WTC11 (cell line): ENCODE data around the gene ILKAP. TPM values are rescaled to one million over a fixed set of nuclear protein-coding genes. Genes with fewer than 3 reads are reported as not detected.

Source experiments
- ATAC-seq: fragments of 200-7000 bp; cut with Tn5 transposase; 2 replicates; pipeline ENCODE4 v1.10.0; 2021; ENCODE audit warnings: mild to moderate bottlenecking, moderate library complexity
- CTCF ChIA-PET: fragments of 300-600 bp; sonication (Branson Sonifier 250); formaldehyde crosslinking; loops from one replicate; lab custom pipeline; 2021; ENCODE audit warnings: antibody characterized with exemption; lab: Charles Lee
- POLR2A ChIA-PET: fragments of 350-600 bp; sonication (Branson Sonifier 250); formaldehyde crosslinking; loops from one replicate; lab custom pipeline; 2021; ENCODE audit warnings: antibody characterized with exemption; lab: Charles Lee
- DNase-seq: peaks from one replicate; pipeline ENCODE4 v3.0.0; 2021; ENCODE audit warnings: low spot score
- H3K27ac Mint-ChIP-seq: 2 replicates; pipeline ENCODE4 v1.8.0; 2021; ENCODE audit warnings: mixed read lengths
- H3K27me3 Mint-ChIP-seq: 2 replicates; pipeline ENCODE4 v1.8.0; 2021; ENCODE audit warnings: low read depth, mild to moderate bottlenecking, moderate library complexity, mixed read lengths
- H3K36me3 Mint-ChIP-seq: 2 replicates; pipeline ENCODE4 v1.8.0; 2021; ENCODE audit warnings: mixed read lengths
- H3K4me1 Mint-ChIP-seq: 2 replicates; pipeline ENCODE4 v1.8.0; 2022; ENCODE audit warnings: mixed read lengths
- H3K4me3 Mint-ChIP-seq: 2 replicates; pipeline ENCODE4 v1.8.0; 2021; ENCODE audit warnings: mild to moderate bottlenecking, moderate library complexity, mixed read lengths
- H3K9me3 Mint-ChIP-seq: 2 replicates; pipeline ENCODE4 v1.8.0; 2021; ENCODE audit warnings: mixed read lengths
- MLX ChIP-seq: sonication (generic); formaldehyde crosslinking; IDR thresholded peaks from 2 replicates; pipeline ENCODE4 v1.8.1; 2023; ENCODE audit warnings: mild to moderate bottlenecking, missing genetic modification reagents, moderate library complexity
- MYBL2 ChIP-seq: sonication (generic); formaldehyde crosslinking; IDR thresholded peaks from 2 replicates; pipeline ENCODE4 v1.8.1; 2023; ENCODE audit warnings: mild to moderate bottlenecking, moderate library complexity, missing genetic modification reagents
- NFYB ChIP-seq: sonication (generic); formaldehyde crosslinking; conservative IDR thresholded peaks from 2 replicates; pipeline ENCODE4 v1.8.0; 2022; ENCODE audit warnings: low read depth, missing genetic modification reagents
- NR3C1 ChIP-seq: sonication (generic); formaldehyde crosslinking; conservative IDR thresholded peaks from 2 replicates; pipeline ENCODE4 v1.8.1; 2023; ENCODE audit warnings: low read depth, mild to moderate bottlenecking, missing genetic modification reagents
- PRDM15 ChIP-seq: sonication (generic); formaldehyde crosslinking; IDR thresholded peaks from 2 replicates; pipeline ENCODE4 v1.8.0; 2022; ENCODE audit warnings: missing genetic modification reagents
- RELA ChIP-seq: sonication (generic); formaldehyde crosslinking; IDR thresholded peaks from 2 replicates; pipeline ENCODE4 v1.8.1; 2022; ENCODE audit warnings: missing genetic modification reagents, mild to moderate bottlenecking, borderline replicate concordance
- SMAD4 ChIP-seq: sonication (generic); formaldehyde crosslinking; IDR thresholded peaks from 2 replicates; pipeline ENCODE4 v1.8.0; 2022; ENCODE audit warnings: mild to moderate bottlenecking, missing genetic modification reagents
- TCF7 ChIP-seq: sonication (generic); formaldehyde crosslinking; IDR thresholded peaks from 2 replicates; pipeline ENCODE4 v1.8.0; 2022; ENCODE audit warnings: mild to moderate bottlenecking, low read depth, missing genetic modification reagents, moderate library complexity
- TEAD1 ChIP-seq: sonication (generic); formaldehyde crosslinking; IDR thresholded peaks from 2 replicates; pipeline ENCODE4 v1.8.0; 2022; ENCODE audit warnings: mild to moderate bottlenecking, missing genetic modification reagents
- ZNF138 ChIP-seq: sonication (generic); formaldehyde crosslinking; conservative IDR thresholded peaks from 2 replicates; pipeline ENCODE4 v1.8.1; 2022; ENCODE audit warnings: mild to moderate bottlenecking, moderate library complexity, missing genetic modification reagents
- ZNF281 ChIP-seq: sonication (generic); formaldehyde crosslinking; IDR thresholded peaks from 2 replicates; pipeline ENCODE4 v1.8.0; 2023; ENCODE audit warnings: mild to moderate bottlenecking, missing genetic modification reagents
- total RNA-seq: library from RNA; stranded (reverse); gene quantifications from 3 replicates; pipeline ENCODE4 v1.2.3, GENCODE V29; 2021
- TF ChIP-seq, protein P1 (sequence below): sonication (generic); formaldehyde crosslinking; IDR thresholded peaks from 2 replicates; pipeline ENCODE4 v1.8.0; 2023; ENCODE audit warnings: missing genetic modification reagents, mild to moderate bottlenecking, borderline replicate concordance
- TF ChIP-seq, protein P2 (sequence below): fragments of 250-450 bp; sonication (Bioruptor Pico); IDR thresholded peaks from 2 replicates; pipeline ENCODE4 v1.8.0; 2021; ENCODE audit warnings: mild to moderate bottlenecking
- TF ChIP-seq, protein P3 (sequence below): sonication (generic); formaldehyde crosslinking; conservative IDR thresholded peaks from 2 replicates; pipeline ENCODE4 v1.8.1; 2023; ENCODE audit warnings: mild to moderate bottlenecking, low read depth, missing genetic modification reagents, moderate library complexity

Gene ILKAP
- total RNA-seq, 1 experiment from 2014 or later: 32.7 TPM

DNA sequence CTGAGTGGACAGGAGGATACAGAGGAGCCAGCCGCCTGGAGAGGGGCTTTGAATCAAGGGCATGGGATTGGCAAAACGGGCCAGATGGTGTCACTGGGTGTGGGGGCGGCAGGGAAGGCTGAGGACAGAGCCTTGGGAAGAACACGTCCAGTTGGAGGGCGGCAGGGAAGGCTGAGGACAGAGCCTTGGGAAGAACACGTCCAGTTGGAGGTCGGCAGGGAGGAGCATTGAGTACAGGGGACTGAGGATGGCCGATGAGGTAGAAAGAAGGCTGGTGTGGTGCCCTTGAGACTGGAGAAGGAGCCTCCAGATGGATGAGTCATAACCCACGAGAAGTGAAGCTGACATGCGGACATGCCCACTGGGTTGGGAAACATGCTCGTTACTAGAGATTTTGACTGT lies 31.8 kb upstream of the ILKAP start:
- peaks cover 9% of the 10 kb centered on the region for H3K9me3 Mint-ChIP-seq
- no peak for ATAC-seq
- TF ChIP-seq TCF7 (CRISPR knock-in tag) (no peak), RELA (CRISPR knock-in tag) (no peak), MYBL2 (CRISPR knock-in tag) (no peak), ZNF281 (CRISPR knock-in tag) (no peak)
- DNase-seq: no peak
- peaks cover 81% of the 10 kb centered on the region for H3K27me3 Mint-ChIP-seq
- peaks cover 4% of the 10 kb centered on the region for H3K4me1 Mint-ChIP-seq
- 0 out of 2 replicates have a peak overlapping the region, but pooled peaks have one; percentile 44 for H3K4me3 Mint-ChIP-seq
- peaks cover 5% of the 10 kb centered on the region for H3K36me3 Mint-ChIP-seq
- CTCF ChIA-PET: no interaction called here
- POLR2A ChIA-PET: no interaction called here
- H3K27ac Mint-ChIP-seq: no peak overlapping the region

GRCh38 chr2:238233625-238234024 lies 30.1 kb upstream of the ILKAP start:
- ATAC-seq (no peak), DNase-seq (no peak)
- H3K36me3 Mint-ChIP-seq: peaks cover 5% of the 10 kb centered on the region
- H3K4me1 Mint-ChIP-seq: peaks cover 5% of the 10 kb centered on the region
- peaks cover 97% of the 10 kb centered on the region for H3K27me3 Mint-ChIP-seq
- H3K27ac Mint-ChIP-seq: no peak overlapping the region
- ChIA-PET CTCF (interaction anchor here (0.5 to 1.3 kb wide), 3 partner anchors 23 to 107 kb away, joined by 3 to 6 read pairs (median 4); no protein-coding TSS in a partner anchor), POLR2A (no interaction called here)
- H3K4me3 Mint-ChIP-seq: no peak overlapping the region
- H3K9me3 Mint-ChIP-seq: peaks cover 9% of the 10 kb centered on the region
- TF ChIP-seq MLX (CRISPR knock-in tag): no peak
- TF ChIP-seq, protein P1, sequence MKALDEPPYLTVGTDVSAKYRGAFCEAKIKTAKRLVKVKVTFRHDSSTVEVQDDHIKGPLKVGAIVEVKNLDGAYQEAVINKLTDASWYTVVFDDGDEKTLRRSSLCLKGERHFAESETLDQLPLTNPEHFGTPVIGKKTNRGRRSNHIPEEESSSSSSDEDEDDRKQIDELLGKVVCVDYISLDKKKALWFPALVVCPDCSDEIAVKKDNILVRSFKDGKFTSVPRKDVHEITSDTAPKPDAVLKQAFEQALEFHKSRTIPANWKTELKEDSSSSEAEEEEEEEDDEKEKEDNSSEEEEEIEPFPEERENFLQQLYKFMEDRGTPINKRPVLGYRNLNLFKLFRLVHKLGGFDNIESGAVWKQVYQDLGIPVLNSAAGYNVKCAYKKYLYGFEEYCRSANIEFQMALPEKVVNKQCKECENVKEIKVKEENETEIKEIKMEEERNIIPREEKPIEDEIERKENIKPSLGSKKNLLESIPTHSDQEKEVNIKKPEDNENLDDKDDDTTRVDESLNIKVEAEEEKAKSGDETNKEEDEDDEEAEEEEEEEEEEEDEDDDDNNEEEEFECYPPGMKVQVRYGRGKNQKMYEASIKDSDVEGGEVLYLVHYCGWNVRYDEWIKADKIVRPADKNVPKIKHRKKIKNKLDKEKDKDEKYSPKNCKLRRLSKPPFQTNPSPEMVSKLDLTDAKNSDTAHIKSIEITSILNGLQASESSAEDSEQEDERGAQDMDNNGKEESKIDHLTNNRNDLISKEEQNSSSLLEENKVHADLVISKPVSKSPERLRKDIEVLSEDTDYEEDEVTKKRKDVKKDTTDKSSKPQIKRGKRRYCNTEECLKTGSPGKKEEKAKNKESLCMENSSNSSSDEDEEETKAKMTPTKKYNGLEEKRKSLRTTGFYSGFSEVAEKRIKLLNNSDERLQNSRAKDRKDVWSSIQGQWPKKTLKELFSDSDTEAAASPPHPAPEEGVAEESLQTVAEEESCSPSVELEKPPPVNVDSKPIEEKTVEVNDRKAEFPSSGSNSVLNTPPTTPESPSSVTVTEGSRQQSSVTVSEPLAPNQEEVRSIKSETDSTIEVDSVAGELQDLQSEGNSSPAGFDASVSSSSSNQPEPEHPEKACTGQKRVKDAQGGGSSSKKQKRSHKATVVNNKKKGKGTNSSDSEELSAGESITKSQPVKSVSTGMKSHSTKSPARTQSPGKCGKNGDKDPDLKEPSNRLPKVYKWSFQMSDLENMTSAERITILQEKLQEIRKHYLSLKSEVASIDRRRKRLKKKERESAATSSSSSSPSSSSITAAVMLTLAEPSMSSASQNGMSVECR: no peak
- TF ChIP-seq, protein P2, sequence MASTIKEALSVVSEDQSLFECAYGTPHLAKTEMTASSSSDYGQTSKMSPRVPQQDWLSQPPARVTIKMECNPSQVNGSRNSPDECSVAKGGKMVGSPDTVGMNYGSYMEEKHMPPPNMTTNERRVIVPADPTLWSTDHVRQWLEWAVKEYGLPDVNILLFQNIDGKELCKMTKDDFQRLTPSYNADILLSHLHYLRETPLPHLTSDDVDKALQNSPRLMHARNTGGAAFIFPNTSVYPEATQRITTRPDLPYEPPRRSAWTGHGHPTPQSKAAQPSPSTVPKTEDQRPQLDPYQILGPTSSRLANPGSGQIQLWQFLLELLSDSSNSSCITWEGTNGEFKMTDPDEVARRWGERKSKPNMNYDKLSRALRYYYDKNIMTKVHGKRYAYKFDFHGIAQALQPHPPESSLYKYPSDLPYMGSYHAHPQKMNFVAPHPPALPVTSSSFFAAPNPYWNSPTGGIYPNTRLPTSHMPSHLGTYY (CRISPR knock-in tag): no peak

DNA sequence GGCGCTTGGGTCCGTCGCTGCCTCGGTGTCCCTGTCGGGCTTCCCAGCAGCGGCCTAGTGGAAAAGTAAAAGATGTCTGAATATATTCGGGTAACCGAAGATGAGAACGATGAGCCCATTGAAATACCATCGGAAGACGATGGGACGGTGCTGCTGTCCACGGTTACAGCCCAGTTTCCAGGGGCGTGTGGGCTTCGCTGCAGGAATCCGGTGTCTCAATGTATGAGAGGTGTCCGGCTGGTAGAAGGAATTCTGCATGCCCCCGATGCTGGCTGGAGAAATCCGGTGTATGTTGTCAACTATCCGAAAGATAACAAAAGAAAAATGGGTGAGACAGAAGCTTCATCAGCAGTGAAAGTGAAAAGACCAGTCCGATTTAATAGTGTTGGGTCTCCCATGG lies 28.3 kb upstream of the ILKAP start:
- TF ChIP-seq ZNF138 (CRISPR knock-in tag): no peak
- TF ChIP-seq NR3C1 (CRISPR knock-in tag): no peak
- no peak for TF ChIP-seq RELA (CRISPR knock-in tag)
- no peak for TF ChIP-seq SMAD4 (CRISPR knock-in tag)
- TF ChIP-seq, protein P3, sequence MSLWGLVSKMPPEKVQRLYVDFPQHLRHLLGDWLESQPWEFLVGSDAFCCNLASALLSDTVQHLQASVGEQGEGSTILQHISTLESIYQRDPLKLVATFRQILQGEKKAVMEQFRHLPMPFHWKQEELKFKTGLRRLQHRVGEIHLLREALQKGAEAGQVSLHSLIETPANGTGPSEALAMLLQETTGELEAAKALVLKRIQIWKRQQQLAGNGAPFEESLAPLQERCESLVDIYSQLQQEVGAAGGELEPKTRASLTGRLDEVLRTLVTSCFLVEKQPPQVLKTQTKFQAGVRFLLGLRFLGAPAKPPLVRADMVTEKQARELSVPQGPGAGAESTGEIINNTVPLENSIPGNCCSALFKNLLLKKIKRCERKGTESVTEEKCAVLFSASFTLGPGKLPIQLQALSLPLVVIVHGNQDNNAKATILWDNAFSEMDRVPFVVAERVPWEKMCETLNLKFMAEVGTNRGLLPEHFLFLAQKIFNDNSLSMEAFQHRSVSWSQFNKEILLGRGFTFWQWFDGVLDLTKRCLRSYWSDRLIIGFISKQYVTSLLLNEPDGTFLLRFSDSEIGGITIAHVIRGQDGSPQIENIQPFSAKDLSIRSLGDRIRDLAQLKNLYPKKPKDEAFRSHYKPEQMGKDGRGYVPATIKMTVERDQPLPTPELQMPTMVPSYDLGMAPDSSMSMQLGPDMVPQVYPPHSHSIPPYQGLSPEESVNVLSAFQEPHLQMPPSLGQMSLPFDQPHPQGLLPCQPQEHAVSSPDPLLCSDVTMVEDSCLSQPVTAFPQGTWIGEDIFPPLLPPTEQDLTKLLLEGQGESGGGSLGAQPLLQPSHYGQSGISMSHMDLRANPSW: no peak
- TF ChIP-seq TEAD1 (CRISPR knock-in tag): no peak
- no peak for TF ChIP-seq MLX (CRISPR knock-in tag)
- TF ChIP-seq PRDM15 (CRISPR knock-in tag): no peak
- no peak for TF ChIP-seq NFYB
- DNase-seq: no peak
- no peak for ATAC-seq
- peaks cover 14% of the 10 kb centered on the region for H3K4me1 Mint-ChIP-seq
- H3K36me3 Mint-ChIP-seq: no peaks in the 10 kb centered on the region
- H3K9me3 Mint-ChIP-seq: peaks cover 9% of the 10 kb centered on the region
- H3K4me3 Mint-ChIP-seq: peak overlapping the region; percentile 84
- CTCF ChIA-PET: interaction anchor here (1.7 kb wide), 1 partner anchor 31 kb away, joined by 9 read pairs; no protein-coding TSS in a partner anchor
- POLR2A ChIA-PET: interaction anchor here (1.0 kb wide), 1 partner anchor 9 kb away, joined by 3 read pairs; no protein-coding TSS in a partner anchor
- peaks cover 79% of the 10 kb centered on the region for H3K27me3 Mint-ChIP-seq
- H3K27ac Mint-ChIP-seq: no peak overlapping the region
